SHP77 (cell line): ENCODE data around the gene PLEKHG2.

Source experiments
- DNase-seq, 2 experiments: peaks; one replicate each; lab custom pipeline; 2025; lab: John Stamatoyannopoulos, UW

The PLEKHG2 gene

GRCh38 chr19:39422020-39422419 is 9.6 kb downstream of the PLEKHG2 start:
- no peak for DNase-seq

- DNase-seq: no peak
Measured at GRCh38 chr19:39423258-39424086, 11.0 kb downstream of the PLEKHG2 start.

GRCh38 chr19:39424934-39425333 is 12.5 kb downstream of the PLEKHG2 start:
- no peak for DNase-seq

GRCh38 chr19:39425744-39426143 is 13.3 kb downstream of the PLEKHG2 start:
- DNase-seq: no peak

- no peak for DNase-seq
Measured at GRCh38 chr19:39426170-39426569, 13.7 kb downstream of the PLEKHG2 start.

GRCh38 chr19:39427707-39428106 is 15.2 kb downstream of the PLEKHG2 start:
- no peak for DNase-seq

GRCh38 chr19:39428283-39429112 is 16.0 kb downstream of the PLEKHG2 start:
- no peak for DNase-seq

- DNase-seq: peak; percentile 77 to 79
Measured at GRCh38 chr19:39430675-39431593, 18.5 kb downstream of the PLEKHG2 start.

DNA sequence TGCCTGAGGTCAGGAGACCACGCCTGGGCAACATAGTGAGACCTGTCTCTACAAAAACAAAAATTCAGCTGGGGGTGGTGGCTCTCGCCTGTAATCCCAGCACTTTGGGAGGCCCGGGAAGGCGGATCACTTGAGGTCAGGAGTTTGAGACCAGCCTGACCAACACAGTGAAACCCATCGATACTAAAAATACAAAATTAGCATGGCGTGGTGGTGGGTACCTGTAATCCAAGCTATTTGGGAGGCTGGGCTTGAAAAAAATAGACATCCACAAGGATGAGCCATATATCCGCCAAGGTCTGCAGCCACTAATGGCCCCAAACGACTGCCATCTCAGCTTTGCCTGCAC is 20.2 kb downstream of the PLEKHG2 start:
- DNase-seq: no peak

- DNase-seq: no peak
Measured at GRCh38 chr19:39433480-39434079, 21.1 kb downstream of the PLEKHG2 start.

DNA sequence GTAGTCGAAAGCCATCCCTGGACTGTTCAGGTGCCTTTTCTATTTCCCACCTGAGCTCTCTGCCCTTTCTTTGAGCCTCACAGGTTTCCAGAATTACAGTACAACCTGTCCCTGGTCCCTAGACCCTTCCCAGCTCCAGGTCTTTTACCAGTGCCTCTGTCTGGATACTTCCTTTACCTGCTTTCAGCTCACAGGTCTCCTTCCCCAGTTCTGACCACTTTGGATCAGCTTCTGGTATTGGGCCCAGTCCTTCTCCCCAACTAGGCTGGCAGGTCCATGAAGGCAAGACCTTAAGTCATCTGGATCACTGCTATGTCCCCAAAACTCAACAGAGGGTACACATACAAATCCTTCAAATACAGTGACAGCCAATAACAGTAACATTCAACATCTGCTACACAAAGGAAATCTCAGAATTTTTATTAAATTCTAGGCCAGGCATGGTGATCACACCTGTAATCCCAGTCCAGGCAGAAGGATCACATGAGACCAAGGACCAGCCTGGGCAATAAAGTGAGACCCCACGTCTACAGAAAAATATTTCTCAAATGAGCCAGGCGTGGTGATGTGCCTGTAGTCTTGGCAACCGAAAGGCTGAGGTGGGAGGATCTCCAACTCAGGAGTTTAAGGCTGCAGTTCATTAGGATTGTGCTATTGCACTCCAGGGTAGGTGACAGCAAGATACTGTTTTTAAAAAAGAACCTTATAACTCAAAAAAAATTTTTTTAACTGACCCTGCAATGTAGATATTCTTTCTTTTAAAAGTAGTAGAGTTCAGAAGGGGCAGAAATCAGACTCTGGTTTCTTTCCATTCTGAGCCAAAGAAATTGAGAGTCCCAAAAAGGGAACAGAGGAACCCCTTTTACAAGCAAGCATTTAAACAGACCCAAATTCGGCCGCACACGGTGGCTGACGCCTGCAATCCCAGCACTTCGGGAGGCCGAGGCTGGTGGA is 21.9 kb downstream of the PLEKHG2 start:
- no peak for DNase-seq

DNA sequence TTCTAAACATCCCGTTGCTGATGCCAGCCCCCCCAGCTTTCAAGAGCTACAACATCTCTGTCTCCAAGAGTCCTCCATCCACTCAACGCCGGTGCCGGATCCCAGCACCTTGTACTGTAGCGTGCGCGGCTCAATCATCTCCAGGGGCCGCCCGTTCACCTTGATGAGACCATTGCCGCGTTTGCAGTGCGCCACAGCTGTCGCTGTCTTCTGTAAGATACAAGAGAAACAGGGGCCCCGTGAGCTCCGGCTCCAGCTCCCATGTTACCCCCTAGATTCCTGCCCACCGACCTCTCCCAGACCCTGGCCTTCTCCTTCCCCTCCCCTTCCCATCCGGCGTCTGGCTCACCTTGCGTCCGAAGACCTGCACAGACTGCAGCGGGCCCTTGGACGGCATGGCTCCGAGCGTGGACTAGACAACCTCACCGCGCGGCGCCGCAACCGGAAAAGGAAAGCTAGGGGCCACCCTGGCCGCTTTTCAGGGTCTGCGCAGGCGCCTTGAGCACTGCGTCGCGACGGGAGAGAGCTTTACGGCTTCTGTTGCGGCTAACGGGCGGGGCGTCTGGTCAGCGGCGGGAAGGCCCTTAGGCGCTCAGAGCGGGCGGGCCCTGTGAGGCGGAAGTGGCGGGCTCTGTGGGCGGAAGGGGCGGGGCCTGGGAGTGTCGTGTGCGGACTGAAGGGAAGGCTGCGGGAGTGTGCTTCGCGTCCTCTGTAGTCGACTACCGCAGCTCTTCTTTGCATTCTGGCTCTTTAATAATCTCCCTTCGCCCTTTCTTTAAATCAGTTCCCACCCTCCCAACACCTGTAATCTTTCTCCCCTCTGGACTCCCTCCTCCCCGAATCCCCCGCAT is 23.3 kb downstream of the PLEKHG2 start, which contains the start of gene RPS16:
Gene RPS16, minus strand, starts transcription at position 451 of the 851 bp plus-strand sequence. Its CDS starts 54 bp downstream, at position 397.
- DNase-seq: peak; percentile 99

DNA sequence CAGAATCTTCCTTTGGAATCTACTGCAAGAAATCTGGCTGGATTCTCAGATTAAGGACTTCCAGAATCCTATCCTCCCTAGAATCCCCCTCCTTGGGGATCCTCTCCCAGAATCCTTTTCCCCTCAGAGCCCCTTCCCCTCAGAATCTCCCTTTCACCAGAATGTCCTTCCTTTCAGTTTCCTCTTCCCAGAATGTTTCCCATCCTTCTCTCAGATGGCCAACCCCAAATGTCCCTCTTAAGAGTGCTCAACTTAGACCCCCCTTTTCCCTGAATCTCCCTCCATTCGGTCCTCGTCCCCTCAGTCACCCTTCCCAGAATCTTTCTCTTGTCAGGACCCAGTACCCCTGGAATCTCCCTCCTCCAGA is 23.9 kb downstream of the PLEKHG2 start:
- no peak for DNase-seq

- DNase-seq: no peak
Measured at GRCh38 chr19:39438270-39438934, 25.9 kb downstream of the PLEKHG2 start.

DNA sequence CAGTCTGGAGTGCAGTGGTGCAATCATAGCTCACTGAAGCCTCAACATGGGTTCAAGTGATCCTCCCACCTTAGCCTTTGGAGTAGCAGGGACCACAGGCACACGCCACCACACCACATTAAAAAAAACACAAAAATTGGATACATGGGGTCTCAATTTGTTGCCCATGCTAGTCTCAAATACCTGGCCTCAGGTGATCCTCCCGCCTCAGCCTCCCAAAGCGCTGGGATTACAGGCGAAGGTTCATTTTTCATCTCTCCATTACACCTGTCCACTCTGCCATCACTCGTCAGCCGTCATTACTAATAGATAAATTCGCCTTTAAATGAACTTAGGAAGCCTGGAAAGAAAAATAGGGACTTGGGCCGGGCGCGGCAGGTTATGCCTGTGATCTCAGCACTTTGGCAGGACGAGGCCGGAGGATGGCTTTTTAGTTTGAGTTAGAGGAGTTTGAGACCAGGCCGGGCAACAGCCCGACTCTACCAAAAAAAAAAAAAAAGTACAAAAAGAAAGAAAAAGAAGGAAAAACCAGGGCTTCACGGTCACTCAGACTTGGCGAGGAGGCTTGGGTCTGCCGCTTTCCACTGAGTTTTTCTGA is 32.2 kb downstream of the PLEKHG2 start:
- no peak for DNase-seq

GRCh38 chr19:39445196-39446111 is 33.0 kb downstream of the PLEKHG2 start, which contains the start of gene SUPT5H:
TSS of gene SUPT5H (plus strand) at chr19:39445582. CDS start at chr19:39445891, 309 bp downstream.
- DNase-seq: peak; percentile 99 to 100

- no peak for DNase-seq
Measured at GRCh38 chr19:39446365-39447084, 34.1 kb downstream of the PLEKHG2 start.
